Adrenal gland (tissue), 5 donors: ENCODE data around the gene NIM1K.

Source experiments
- CTCF ChIP-seq, 6 experiments: fragments of 450-650 bp in 4 of 6; fragments of 200-600 bp in 2 of 6; sonication (generic) in 1 of 6; IDR thresholded peaks; 1 replicate in 5 of 6; 2 replicates in 1 of 6; pipeline versions ENCODE4 v1.5.1 to v1.8.0; 2016 to 2021; ENCODE audit warnings: antibody characterized with exemption in 6 of 6, mild to moderate bottlenecking in 2 of 6, moderate library complexity in 1 of 6
- POLR2A ChIP-seq, 2 donors: fragments of 450-650 bp; IDR thresholded peaks; one replicate each; pipeline ENCODE4 v1.6.1; 2017; ENCODE audit warnings: antibody characterized with exemption in 2 of 2, mild to moderate bottlenecking in 2 of 2, moderate library complexity in 1 of 2
- donor health status: DM: no; HTN: no; CAD: no.

- TF ChIP-seq POLR2A (IDR thresholded peaks at IDR 0.05) (no peak), CTCF (IDR thresholded peaks at IDR 0.05) (no peak)
These were observed 42.0 kb upstream of the NIM1K start for GRCh38 chr5:43150075-43150474.
